ENCODE data around the gene NHS.
"Not testable (repeated sequence)": the region's sequence is repeated elsewhere in the genome, so short reads cannot be mapped to it uniquely, and the experiment has no call there.

The NHS gene

GRCh38 chrX:17553961-17554482, 179.0 kb downstream of the NHS start:
- no peak for DNase-seq

- DNase-seq = no peak
These were observed 179.9 kb downstream of the NHS start for GRCh38 chrX:17554914-17555313.

DNA sequence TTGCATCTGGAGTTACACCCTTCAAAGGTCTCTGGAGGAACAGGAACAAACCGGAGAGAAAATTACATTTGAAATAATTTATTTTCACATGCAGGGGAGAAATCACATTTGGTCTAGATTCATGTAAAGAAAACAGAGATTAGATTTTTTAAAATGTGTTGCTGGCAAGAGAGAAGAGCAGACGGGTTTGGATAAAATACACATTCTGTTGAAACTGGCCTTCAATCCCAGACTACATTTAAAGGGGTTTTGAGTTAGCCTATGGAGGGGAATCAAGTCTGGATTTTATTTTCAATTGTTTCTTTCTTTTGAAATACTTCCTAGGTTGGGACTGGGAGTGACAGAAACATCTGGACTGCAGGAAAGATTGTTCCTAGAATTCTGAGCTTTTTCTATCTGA, 180.8 kb downstream of the NHS start:
- DNase-seq = no peak

- no peak for DNase-seq
These were observed 184.9 kb downstream of the NHS start for GRCh38 chrX:17559728-17560379.

- DNase-seq = no peak
These were observed 185.4 kb downstream of the NHS start for GRCh38 chrX:17560385-17560784.

GRCh38 chrX:17563076-17563475, 188.1 kb downstream of the NHS start:
- no peak for DNase-seq

DNA sequence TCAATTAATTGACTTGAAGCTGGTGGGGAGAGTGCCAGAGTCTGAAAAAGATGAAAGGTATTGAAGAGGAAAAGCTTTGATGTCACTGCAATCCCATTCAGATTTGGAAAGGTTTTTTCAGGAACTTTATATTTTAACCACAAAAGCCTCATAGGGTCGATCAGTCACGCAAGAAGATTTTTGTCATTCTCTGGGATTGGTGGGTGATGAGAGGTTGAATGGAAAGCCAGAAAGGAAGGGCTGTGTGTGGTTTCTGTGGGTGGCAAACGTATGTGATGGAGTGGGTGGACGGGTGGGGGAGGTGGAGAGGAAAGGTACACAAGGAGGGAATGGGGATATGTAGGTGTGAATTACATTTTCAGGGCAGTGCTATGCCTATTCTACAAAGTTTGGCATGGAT, 188.5 kb downstream of the NHS start:
- no peak for DNase-seq

DNA sequence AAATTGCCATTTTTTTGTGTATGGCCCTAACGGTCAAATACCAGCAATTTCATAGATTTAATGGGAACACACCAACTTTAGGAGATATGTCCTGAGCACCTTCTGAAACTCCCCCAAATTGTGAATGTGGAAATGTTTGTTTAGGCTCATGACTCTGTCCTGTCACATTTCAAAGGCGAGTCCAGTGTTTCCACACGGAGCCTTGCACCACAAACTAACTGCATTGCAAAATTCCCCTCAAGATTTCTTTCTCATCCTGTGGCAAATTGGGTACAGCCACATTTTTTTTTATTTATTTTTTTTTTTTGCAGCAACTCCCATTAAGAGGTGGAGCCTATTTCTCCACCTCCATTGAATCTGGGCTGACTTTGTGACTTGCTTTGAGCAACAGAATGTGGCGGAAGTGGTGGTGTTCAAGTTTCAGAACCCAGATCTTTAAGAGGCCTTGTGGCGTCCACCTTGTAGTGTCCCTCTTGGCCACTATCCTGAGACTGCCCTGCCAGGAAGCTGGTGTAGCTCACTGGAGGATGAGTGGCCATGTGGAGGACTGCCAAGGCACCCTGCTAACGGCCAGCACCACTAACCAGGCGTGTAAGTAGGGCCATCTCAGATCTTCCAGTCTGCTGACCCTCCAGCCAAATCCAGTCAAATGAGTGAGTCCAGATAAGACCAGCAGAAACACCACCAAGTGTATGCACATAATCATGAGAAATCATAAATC, 189.8 kb downstream of the NHS start:
- no peak for DNase-seq

DNA sequence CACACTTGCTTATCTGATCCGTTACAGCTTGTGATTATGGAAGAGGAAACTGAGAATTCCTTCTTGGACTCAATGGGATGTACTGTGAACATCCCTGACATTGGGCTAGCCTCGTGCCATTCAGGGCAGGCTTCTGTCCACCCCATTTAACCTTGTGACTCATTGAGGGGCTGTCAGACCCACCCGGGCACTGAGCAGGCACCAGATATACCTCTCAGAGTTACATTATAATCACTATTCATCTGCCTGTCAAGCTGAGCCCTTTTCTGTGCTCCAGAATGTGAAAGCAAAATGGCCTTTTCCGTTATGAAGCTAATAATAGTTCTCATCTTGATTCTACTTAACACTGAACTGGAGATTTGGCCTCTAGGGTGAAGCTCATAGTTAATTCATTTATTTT, 191.7 kb downstream of the NHS start:
- no peak for DNase-seq

DNA sequence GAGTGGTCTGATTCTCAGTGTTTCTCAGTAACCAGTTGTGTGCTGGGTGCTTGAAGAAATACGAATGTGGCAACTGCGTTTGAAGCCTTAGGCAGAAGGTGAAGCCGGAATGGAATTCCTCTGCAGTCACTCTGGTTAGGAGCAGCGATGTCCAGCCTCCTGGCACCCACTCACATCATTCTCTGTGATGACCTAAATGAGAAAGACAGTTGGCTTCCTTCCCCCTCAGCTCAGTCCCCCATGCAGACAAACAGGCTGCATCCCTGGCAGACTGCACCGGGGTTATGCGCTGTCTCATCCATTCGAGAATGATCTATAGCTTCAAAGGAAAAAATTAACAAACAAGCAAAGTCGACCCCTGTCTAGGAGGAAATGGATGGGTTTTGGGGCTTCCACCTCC, 192.2 kb downstream of the NHS start:
- DNase-seq = no peak

- DNase-seq = no peak
These were observed 192.8 kb downstream of the NHS start for GRCh38 chrX:17567821-17568220.

DNA sequence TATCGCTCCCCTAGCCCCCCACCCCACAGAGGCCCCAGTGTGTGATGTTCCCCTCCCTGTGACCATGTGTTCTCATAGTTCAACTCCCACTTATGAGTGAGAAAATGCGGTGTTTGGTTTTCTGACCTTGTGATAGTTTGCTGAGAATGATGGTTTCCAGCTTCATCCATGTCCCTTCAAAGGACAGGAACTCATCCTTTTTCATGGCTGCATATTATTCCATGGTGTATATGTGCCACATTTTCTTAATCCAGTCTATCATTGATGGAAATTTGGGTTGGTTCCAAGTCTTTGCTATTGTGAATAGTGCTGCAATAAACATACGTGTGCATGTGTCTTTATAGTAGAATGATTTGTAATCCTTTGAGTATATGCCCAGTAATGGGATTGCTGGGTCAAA, 193.8 kb downstream of the NHS start:
- DNase-seq = not testable (repeated sequence)

GRCh38 chrX:17579026-17579425, 204.0 kb downstream of the NHS start:
- no peak for DNase-seq

DNA sequence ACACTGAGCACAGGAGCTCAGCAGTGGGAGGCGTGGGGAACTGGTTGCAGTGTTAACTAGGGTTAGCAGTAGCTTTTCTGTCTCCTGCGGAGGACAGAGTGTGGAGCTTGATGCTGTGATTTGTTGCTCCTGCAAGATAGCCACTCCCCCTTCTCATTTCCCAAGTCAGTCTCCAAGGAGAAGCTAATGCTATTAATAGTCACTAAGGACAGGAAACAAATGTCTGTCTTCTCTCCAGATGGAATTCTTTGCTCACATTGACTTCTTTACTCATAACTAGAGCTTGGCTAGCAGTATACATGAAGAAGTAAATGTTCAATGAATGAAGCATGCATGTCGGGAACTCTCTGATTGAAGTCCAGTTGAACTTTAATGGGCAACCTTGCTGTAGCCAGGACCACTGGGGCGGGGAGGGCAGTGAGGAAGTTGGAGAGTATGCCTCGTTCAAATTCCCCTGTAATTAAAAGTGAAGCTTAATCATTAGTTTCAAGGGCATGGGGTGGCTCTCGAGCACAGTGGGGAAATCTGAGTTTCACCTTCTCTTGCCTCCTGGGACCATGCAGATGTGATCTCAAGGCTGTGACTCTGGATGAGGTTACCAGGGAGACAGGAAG, 205.6 kb downstream of the NHS start:
- no peak for DNase-seq

DNA sequence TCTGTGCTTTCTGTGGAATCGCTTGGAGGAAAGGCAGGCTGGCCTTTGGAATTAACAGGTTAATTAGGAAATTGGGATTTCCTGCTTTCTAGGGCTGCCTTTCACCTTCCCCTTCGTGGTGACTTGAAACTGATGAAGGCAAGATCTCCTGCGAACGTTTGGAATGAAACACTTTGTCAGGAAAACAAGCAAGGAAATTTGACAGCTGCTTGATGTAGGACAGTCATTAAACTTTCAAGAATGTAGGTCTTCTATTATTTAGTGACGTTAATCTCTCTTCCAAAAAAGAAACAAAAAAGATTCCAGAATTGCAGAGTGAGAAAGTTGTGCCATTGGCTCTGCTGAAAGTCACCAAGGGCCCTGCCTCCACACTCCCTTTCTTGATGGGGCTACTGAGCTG, 206.6 kb downstream of the NHS start:
- no peak for DNase-seq

DNA sequence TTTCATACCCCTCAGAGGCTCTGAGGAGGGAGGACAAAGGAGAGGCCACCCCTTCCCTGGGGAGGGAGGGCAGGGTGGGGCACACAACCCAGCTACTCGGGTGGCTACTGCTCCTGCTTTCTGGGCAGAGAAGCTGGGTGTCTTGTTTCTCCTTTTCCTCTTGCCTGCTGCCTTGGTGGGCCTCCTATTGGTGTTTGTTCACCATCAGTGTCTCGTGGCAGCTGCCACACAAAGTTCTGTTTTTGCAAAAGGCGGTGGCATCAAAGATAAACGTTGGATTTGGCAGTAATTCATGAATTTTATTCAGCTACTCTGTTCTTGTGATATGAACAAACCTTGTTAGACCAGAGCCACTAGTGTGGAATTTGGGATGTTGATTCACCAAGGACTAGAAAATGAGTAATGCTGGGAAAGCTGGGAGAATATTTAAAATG, 209.3 kb downstream of the NHS start:
- no peak for DNase-seq

DNA sequence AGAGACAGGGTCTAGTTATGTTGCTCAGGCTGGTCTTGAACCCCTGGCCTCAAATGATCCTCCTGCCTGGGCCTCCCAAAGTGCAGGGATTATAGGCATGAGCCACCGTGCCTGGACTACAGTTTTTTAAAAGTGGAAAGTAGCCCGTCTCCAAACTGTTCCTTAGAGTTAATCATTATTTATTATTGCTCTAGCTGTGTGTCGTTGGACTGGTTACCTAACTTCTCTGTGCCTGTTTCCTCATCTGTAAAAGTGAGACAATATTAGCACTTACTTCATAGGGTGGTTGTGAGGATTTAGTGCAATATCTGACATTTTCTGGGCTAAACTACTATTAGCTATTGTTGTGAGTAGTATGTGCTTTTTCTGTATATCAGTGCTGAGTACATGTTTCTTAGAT, 210.0 kb downstream of the NHS start:
- no peak for DNase-seq

- no peak for DNase-seq
These were observed 212.4 kb downstream of the NHS start for GRCh38 chrX:17587366-17587765.

DNA sequence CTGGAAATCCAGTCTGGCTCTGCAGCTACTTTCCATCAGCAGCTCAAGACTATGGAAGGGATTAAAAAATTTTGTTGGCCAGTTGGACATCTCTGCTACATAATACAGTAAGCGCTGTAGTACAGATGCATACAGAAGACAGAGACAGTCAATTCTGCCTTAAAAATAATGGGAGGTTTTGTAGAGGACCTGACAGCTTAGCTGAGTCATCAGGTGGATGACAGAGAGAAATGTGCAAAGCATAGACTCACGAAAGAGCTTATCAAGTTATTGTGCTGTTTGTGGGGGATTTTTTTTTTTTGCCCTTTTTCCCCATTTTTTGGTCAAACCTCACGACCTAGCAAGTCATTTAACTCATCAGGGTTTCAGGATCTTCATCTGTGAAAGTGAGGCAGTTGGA, 213.3 kb downstream of the NHS start:
- no peak for DNase-seq

DNA sequence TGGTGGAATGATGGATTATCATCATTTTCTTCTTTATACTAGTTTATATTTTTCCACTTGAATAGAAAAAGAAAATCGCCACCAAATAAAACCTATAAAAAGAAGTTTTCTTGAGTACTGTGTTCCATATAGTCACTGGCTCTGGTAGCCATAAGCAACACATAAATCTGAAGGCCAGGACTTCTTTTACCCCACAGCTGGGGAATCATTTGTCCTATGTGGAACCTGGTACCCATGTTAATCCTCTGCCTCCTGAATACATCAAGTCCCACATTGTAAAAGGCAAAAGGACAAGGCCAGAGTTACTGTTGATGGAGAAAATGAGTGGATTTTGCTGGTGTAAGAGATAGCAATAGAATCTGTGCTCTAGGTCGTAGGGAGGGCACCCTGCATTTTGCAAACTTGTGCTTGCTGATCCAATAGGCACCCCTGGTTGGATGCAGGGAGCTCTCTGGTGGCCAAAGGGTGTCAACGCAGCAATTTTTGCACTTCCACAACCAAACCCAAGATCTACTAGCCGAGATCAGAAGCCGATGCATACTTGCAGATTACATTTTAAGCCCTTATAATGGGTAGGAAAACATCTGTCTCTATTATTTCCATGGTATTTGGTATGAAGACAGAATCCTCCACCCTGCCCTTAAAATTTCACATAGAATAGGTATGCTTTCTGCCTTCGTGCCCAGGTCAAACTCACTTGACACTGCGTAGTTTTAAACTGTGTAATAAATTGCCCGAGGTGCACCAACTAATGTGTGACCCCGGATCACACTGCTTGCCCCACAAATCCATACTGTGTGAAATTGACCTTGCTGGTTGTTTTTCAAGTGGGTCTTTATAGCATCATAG, 216.1 kb downstream of the NHS start:
- no peak for DNase-seq

DNA sequence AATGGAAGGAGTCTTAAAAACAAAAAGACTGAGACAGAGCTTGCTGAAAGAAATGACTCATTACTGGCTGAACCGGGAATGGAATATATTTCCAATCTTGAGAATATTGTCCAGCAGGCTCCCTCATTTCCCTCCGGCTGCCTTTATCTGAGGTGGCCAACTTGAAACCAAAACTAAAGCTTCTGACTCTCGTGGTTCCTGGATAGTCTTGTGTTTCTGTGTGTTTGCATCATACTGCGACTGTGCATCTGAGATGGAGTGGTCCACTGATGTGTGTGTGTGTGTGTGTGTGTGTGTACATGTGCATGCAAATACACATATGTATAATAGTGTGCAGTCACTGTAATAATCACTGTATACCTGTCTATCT, 216.7 kb downstream of the NHS start:
- no peak for DNase-seq

DNA sequence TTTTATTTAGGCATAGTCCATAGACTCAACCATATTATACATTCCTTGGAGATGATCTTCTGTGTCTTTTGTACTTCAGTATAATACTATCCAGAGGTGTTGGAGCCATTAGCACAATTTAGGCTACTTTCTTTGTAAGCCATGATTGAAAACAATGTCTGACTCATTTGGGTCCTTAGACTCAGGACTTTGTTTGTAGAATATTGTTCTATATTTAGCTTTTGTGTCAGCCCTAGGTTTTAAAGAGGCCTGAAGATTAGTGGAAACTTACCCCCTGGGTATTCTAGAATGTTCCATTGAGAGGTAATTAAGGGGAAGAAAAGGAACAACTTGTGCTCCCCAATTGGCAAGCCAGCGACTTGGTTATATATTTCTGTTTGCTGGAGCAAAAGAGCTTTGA, 217.1 kb downstream of the NHS start:
- DNase-seq = no peak

DNA sequence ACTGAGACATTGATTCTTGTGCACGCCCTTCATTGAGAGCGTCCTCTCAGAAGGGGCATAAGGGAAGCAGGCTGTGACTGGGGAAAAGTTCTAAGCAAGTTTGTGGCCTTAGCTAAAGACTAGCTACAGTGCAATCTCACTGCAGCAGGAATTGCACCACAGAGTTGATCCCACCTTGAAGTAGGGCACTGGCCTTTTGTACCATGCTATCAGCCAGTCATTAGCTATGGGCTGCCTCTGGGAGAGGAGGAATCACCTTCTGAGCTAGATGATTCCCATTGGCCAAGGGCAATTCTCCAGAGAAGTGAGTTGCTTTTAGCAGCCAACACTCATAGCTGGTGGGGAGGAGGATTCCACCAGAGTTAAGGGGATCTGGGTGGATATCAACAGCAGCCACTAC, 219.7 kb downstream of the NHS start:
- DNase-seq = no peak
